Right lobe of liver (tissue), 6 donors: Measurements from ENCODE around the gene PBLD. TPM values are rescaled to one million over a fixed set of nuclear protein-coding genes. Genes with fewer than 3 reads are reported as not detected.

Source experiments
- ATAC-seq, 4 donors: fragments of 200-7000 bp; cut with Tn5 transposase; one replicate each; pipeline ENCODE4 v1.9.1; 2020; ENCODE audit warnings: mild to moderate bottlenecking in 4 of 4, moderate library complexity in 4 of 4
- DNase-seq, 3 donors: peaks; one replicate each; pipeline ENCODE4 v3.0.0-alpha.2; 2020
- H3K27ac ChIP-seq, 3 donors: fragments of 200-600 bp; one replicate each; pipeline ENCODE4 v1.8.0; 2022
- H3K27me3 ChIP-seq, 2 donors: fragments of 200-600 bp; one replicate each; pipeline ENCODE4 v1.8.0; 2022
- H3K36me3 ChIP-seq, 4 donors: fragments of 200-600 bp; sonication (generic) in 1 of 4; one replicate each; pipeline versions ENCODE4 v1.5.1 to v1.8.0; 2017 to 2022; ENCODE audit warnings: control low read depth in 1 of 4
- H3K4me1 ChIP-seq, 4 donors: fragments of 200-600 bp; sonication (generic) in 1 of 4; one replicate each; pipeline versions ENCODE4 v1.5.1 to v1.8.0; 2017 to 2022; ENCODE audit warnings: control low read depth in 1 of 4
- H3K4me3 ChIP-seq, 3 donors: fragments of 200-600 bp; one replicate each; pipeline ENCODE4 v1.8.0; 2022
- H3K9me3 ChIP-seq, 4 donors: fragments of 200-600 bp; sonication (generic) in 1 of 4; one replicate each; pipeline versions ENCODE4 v1.5.1 to v1.8.0; 2017 to 2022; ENCODE audit warnings: control low read depth in 1 of 4
- CTCF ChIP-seq, 4 donors: fragments of 200-600 bp in 3 of 4; fragments of 450-650 bp in 1 of 4; IDR thresholded peaks; one replicate each; pipeline versions ENCODE4 v1.5.1 to v1.8.0; 2016 to 2022; ENCODE audit warnings: antibody characterized with exemption in 4 of 4, mild to moderate bottlenecking in 2 of 4
- POLR2A ChIP-seq: fragments of 450-650 bp; IDR thresholded peaks from one replicate; pipeline ENCODE4 v1.6.1; 2017; ENCODE audit warnings: antibody characterized with exemption, mild to moderate bottlenecking
- WGBS: methylation state at CpG from one replicate; pipeline ENCODE4 v1.1.6; 2018; ENCODE audit warnings: low coverage, low lambda C conversion rate; ENCODE audit not compliant: insufficient coverage; ENCODE audit errors: missing lambda C conversion rate; 5-methylcytosine and 5-hydroxymethylcytosine counted together
- intact Hi-C, 2 donors: fragments of 100-400 bp; cut with DNase I; formaldehyde crosslinking; loops; one replicate each; pipeline versions ENCODE4 v1.11.2 to v1.14.1; 2022
- total RNA-seq, 6 experiments: library from RNA; depleted of rRNA in 2 of 6; stranded (reverse); fragments of >200 nt in 2 of 6; fragmentation: NEBNext Ultra II Directional in 3 of 6; extraction: Animal tissue kit (Norgen Biotek cat#: 25700) in 3 of 6; gene quantifications; one replicate each; pipeline versions ENCODE4 v1.1.0 to v1.2.4, GENCODE V29; 2016 to 2023
- donor health status: DM: no; HTN: yes; CAD: no.
- donor health status: DM: no; HTN: no; CAD: no.
- donor health status: DM: no; HTN: no; CAD: no.
- donor health status: DM: no; HTN: yes; CAD: no.
- donor health status: DM: no; HTN: yes; CAD: no.

The PBLD gene
- total RNA-seq, 6 experiments from 2014 or later: 45.5 to 162 (median 129) TPM

GRCh38 chr10:68233046-68233445, 99.7 kb downstream of the PBLD start:
- no peak overlapping the region for H3K4me3 ChIP-seq
- ATAC-seq: no peak
- no peaks in the 10 kb centered on the region for H3K4me1 ChIP-seq
- intact Hi-C loops: no loop called here
- H3K27me3 ChIP-seq: no peaks in the 10 kb centered on the region
- no peaks in the 10 kb centered on the region for H3K9me3 ChIP-seq
- DNase-seq: no peak
- no peak overlapping the region for H3K27ac ChIP-seq
- no peaks in the 10 kb centered on the region for H3K36me3 ChIP-seq
- 87% methylated on average over 3 of the region's 3 CpGs for WGBS
- TF ChIP-seq CTCF (IDR thresholded peaks at IDR 0.05): no peak
- TF ChIP-seq POLR2A: no peak

Other genes starting within 250 kb of the PBLD start
- under 1 TPM in 4 of 6 experiments, not detected in 2; 0.07 to 0.31 (median 0.10) TPM for gene MYPN, start 223.4 kb downstream of the PBLD start, total RNA-seq
- gene ATOH7, start 100.8 kb downstream of the PBLD start, total RNA-seq: 1 to 10 TPM in 1 of 6 experiments, under 1 TPM in 3, not detected in 2; 0.25 to 1.1 (median 0.46) TPM
- gene HNRNPH3, start 864 bp downstream of the PBLD start, total RNA-seq: 10 to 100 TPM; 13.2 to 40.7 (median 25.3) TPM
- 1 to 10 TPM; 4.7 to 9.0 (median 5.6) TPM for gene RUFY2, start 74.3 kb upstream of the PBLD start, total RNA-seq
- 10 to 100 TPM in 1 of 6 experiments, 1 to 10 TPM in 5; 2.6 to 18.9 (median 3.8) TPM for gene DNA2, start 139.0 kb upstream of the PBLD start, total RNA-seq
- gene SLC25A16, start 194.6 kb upstream of the PBLD start, total RNA-seq: 10 to 100 TPM; 13.9 to 36.9 (median 23.2) TPM
- gene TET1, start 227.4 kb upstream of the PBLD start, total RNA-seq: under 1 TPM; 0.62 to 0.86 (median 0.67) TPM